Aorta (tissue), 5 donors: ENCODE measurements around the gene LRRC4. TPM values are rescaled to one million over a fixed set of nuclear protein-coding genes. Genes with fewer than 3 reads are reported as not detected.

Experiments
- ATAC-seq: fragments of 200-7000 bp; cut with Tn5 transposase; one replicate; pipeline ENCODE4 v1.9.1; 2022; ENCODE audit warnings: moderate library complexity; ENCODE audit not compliant: low FRiP score
- DNase-seq, 2 donors: peaks; one replicate each; pipeline ENCODE4 v3.0.0-alpha.2; 2020
- H3K27ac ChIP-seq, 2 donors: one replicate each; pipeline ENCODE4 v1.5.1; 2013; ENCODE audit warnings: low read length in 2 of 2, mild to moderate bottlenecking in 2 of 2, moderate library complexity in 2 of 2, control low read depth in 1 of 2, inconsistent platforms in 1 of 2, low read depth in 1 of 2
- H3K27me3 ChIP-seq, 2 donors: one replicate each; pipeline ENCODE4 v1.6.1; 2013; ENCODE audit warnings: control low read depth in 1 of 2, low read length in 1 of 2, mild to moderate bottlenecking in 1 of 2, moderate library complexity in 1 of 2; ENCODE audit not compliant: insufficient read depth in 2 of 2, control insufficient read depth in 1 of 2
- H3K36me3 ChIP-seq, 2 donors: one replicate each; pipeline ENCODE4 v1.6.1; 2013; ENCODE audit warnings: control low read depth in 1 of 2, low read length in 1 of 2, mild to moderate bottlenecking in 1 of 2; ENCODE audit not compliant: insufficient read depth in 2 of 2, control insufficient read depth in 1 of 2
- H3K4me1 ChIP-seq, 2 donors: one replicate each; pipeline ENCODE4 v1.6.1; 2013; ENCODE audit warnings: low read length in 2 of 2, control low read depth in 1 of 2, mild to moderate bottlenecking in 1 of 2, moderate library complexity in 1 of 2; ENCODE audit not compliant: insufficient read depth in 2 of 2, control insufficient read depth in 1 of 2
- H3K4me3 ChIP-seq, 2 donors: one replicate each; pipeline ENCODE4 v1.5.1; 2013; ENCODE audit warnings: low read length in 2 of 2, control low read depth in 1 of 2, mild to moderate bottlenecking in 1 of 2
- H3K9me3 ChIP-seq: one replicate; pipeline ENCODE4 v1.6.1; 2013; ENCODE audit warnings: mild to moderate bottlenecking, low read length; ENCODE audit not compliant: control insufficient read depth
- WGBS, 2 donors: extraction: QIAGEN DNeasy Blood & Tissue Kit; methylation state at CpG; one replicate each; pipeline ENCODE4 v1.1.7; 2013; 5-methylcytosine and 5-hydroxymethylcytosine counted together
- intact Hi-C, 2 donors: fragments of 100-400 bp; cut with DNase I; formaldehyde crosslinking; loops; one replicate each; pipeline versions ENCODE4 v1.14.2 to v1.15.0; 2022
- polyA plus RNA-seq, 2 donors: library from polyadenylated mRNA; stranded (reverse); fragments of 200-250 nt; gene quantifications; one replicate each; pipeline ENCODE4 v1.2.3, GENCODE V29; 2013
- total RNA-seq, 2 donors: library from RNA; stranded (reverse); fragmentation: NEBNext Ultra II Directional; extraction: Animal tissue kit (Norgen Biotek cat#: 25700); gene quantifications; one replicate each; pipeline ENCODE4 v1.2.1, GENCODE V29; 2021
- donor health status: healthy with polysubstance abuse.
- donor health status: Bipolar disorder and iron deficiency.
- donor health status: DM: no; HTN: no; CAD: no.
- donor health status: DM: no; HTN: no; CAD: no.
- donor health status: DM: yes; HTN: yes; CAD: no.

Gene LRRC4
- total and polyA plus RNA-seq, 4 donors = 0.13 to 11.2 (median 2.6) TPM

DNA sequence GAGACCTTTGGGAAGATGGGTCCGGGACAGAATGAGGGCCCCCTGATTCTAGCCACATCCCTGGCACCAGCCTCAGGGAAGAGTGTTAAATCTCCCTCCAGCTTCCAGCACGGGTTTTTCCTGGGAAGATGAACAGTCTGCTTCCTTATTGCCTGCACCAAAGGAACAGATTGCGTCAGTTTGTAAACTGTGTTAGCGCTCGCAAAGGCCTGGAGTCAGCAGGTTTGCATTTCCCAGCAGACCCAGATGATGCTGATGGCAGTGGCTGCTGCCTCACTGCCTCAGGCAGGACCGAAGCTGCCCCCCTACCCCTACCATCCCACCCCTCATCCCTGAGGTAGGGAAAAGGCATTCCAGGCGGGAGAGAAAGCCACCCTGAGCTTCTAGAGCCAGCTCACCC lies 34.6 kb upstream of the LRRC4 start:
- no peak overlapping the region for H3K4me3 ChIP-seq
- DNase-seq = no peak
- no peaks in the 10 kb centered on the region for H3K9me3 ChIP-seq
- intact Hi-C loops = no loop called here
- H3K27me3 ChIP-seq = no peaks in the 10 kb centered on the region
- H3K27ac ChIP-seq = no peak overlapping the region
- no peak for ATAC-seq
- no peaks in the 10 kb centered on the region for H3K4me1 ChIP-seq
- WGBS, 2 donors = 90% methylated on average over 7 of the region's 7 CpGs
- peaks cover 0 to 2% of the 10 kb centered on the region in 2 donors for H3K36me3 ChIP-seq

DNA sequence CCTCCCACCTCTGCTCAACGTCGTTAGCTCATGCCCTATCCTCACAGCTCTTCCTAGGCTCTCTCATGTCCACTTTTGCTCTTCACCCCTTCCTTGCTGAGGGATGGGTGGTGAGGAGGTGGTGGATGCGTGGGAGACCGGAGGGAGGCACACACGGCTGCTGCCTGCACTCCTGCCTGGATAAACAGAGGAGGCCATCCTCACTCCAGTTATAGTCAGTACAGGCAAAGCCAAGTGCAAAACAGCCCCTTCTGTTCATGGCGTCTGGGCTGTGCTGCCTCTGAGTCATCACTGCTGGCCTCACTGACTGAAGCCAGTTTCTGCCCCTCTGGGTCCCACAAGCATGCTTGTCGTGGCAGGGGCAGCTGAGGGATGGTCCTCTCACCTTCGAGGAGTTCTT lies 31.9 kb upstream of the LRRC4 start:
- peaks cover 0 to 2% of the 10 kb centered on the region in 2 donors for H3K36me3 ChIP-seq
- no peak overlapping the region for H3K27ac ChIP-seq
- H3K4me3 ChIP-seq = no peak overlapping the region
- no peaks in the 10 kb centered on the region for H3K4me1 ChIP-seq
- no peak for DNase-seq
- H3K27me3 ChIP-seq = no peaks in the 10 kb centered on the region
- H3K9me3 ChIP-seq = no peaks in the 10 kb centered on the region
- WGBS, 2 donors = 83 to 84% methylated on average over 8 of the region's 8 CpGs
- no peak for ATAC-seq
- intact Hi-C loops = no loop called here

DNA sequence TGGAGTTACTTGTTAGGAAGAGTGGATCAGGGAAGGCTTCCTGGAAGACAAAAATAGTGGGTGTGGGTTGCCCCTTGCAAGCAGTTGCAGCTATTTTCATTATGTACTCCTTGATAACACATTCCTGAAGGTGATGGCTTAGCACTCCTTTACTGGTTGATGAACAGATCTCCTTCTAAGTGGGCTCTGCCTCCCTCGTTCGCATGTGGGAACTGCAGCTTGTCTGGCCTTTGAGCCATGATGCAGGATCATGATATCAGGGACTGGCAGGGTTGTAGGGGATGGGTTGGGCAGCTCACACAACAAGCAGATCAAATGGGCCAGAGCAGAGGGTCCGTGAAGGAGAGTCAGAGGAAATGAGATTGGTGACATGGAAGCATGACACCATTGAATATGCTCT lies 28.8 kb upstream of the LRRC4 start:
- no peak for ATAC-seq
- WGBS, 2 donors = 81 to 86% methylated on average over 3 of the region's 3 CpGs

DNA sequence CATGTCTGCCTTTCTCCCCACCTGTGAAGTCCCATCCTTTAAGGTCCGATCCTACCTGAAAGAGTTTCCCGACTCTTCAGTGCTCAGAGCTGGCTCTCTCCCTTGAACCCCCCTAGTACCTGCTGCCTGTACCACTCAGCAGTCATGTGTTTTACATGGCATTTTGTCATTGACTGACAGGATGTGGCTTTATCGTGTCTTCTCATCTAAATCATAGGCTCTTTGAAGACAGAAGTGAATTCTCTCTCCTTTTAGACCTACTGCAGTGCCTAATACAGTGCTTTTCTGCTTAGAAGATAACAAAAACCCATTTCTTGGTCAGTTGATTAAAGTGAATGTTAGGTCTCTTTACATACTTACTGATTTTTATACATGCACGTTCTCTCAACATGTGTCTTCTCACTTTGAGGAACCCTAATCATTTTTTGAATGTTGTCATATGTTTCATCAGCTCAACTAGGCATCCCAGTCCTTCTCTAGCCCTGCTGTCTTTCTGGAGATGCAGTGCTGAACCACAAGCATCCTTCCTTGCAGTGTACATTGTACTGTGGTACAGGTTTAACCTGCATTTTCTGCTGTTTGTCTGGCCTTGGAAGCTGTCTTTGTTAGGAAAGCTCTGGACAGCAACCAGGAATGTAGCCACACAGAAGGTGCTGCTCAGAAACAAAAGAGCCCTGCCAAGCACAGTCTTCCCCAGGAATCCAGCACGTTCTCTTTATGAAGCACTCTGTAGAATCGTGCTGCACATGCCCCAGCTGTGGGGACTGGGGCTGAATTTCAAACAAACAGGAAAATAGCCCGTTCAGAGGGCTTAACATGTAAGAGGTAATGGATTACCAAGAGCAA lies 28.1 kb upstream of the LRRC4 start:
- 81 to 84% methylated on average over 7 of the region's 7 CpGs for WGBS, 2 donors
- H3K27ac ChIP-seq = no peak overlapping the region
- H3K36me3 ChIP-seq = no peaks in the 10 kb centered on the region
- DNase-seq (no peak), ATAC-seq (no peak)
- H3K4me1 ChIP-seq = no peaks in the 10 kb centered on the region
- no peak overlapping the region for H3K4me3 ChIP-seq
- intact Hi-C loops = no loop called here
- no peaks in the 10 kb centered on the region for H3K9me3 ChIP-seq
- no peaks in the 10 kb centered on the region for H3K27me3 ChIP-seq

More for the DNA sequence above, 28.8 kb upstream of the LRRC4 start:
- DNase-seq = no peak
- intact Hi-C loops = no loop called here
- H3K36me3 ChIP-seq = no peaks in the 10 kb centered on the region
- no peak overlapping the region for H3K4me3 ChIP-seq
- H3K9me3 ChIP-seq = no peaks in the 10 kb centered on the region
- no peaks in the 10 kb centered on the region for H3K4me1 ChIP-seq
- H3K27me3 ChIP-seq = no peaks in the 10 kb centered on the region
- no peak overlapping the region for H3K27ac ChIP-seq

DNA sequence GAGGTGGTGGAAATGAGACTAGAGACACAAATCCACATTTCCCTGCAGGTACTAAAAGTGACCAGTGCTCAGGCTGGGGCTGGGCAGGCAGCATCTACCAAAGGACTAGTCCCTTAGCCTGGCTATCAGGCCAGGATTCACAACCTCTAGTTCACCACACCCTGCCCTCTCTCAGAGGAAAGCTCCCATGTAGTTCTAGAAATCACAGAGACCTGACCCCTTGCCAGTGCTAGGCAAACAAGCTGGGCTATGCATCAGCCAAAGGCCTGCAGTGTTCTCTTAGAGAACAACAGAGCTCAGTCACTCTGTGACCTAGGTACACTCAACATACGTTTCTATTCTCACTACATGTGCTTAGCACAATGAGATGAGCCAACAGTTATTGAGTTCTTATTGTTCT lies 26.7 kb upstream of the LRRC4 start:
- no peaks in the 10 kb centered on the region for H3K4me1 ChIP-seq
- no peak for DNase-seq
- intact Hi-C loops = no loop called here
- no peaks in the 10 kb centered on the region for H3K27me3 ChIP-seq
- ATAC-seq = no peak
- H3K36me3 ChIP-seq = no peaks in the 10 kb centered on the region
- WGBS, 2 donors = 61 to 74% methylated on average over 1 of the region's 1 CpG
- no peak overlapping the region for H3K4me3 ChIP-seq
- H3K27ac ChIP-seq = no peak overlapping the region
- H3K9me3 ChIP-seq = no peaks in the 10 kb centered on the region

DNA sequence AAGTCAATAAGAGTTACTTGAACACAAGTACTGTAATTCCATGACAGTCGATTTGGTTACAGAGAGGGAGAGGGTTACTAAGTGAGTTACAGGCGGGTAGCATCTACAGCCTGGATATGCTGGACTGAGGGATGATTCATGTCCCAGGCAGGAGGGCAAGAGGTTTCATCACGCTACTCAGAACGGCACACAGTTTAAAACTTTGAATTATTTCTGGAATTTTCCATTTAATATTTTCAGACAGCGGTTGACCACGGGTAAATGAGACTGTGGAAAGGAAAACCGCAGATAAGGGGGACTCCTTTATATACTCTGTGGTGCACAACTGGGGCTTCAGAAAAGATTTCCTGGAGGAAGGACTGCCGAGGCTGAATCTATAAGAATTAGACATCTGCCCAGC lies 25.7 kb upstream of the LRRC4 start:
- WGBS, 2 donors = 68 to 77% methylated on average over 8 of the region's 8 CpGs
- Histone ChIP-seq H3K4me3 (no peak overlapping the region), H3K27me3 (no peaks in the 10 kb centered on the region), H3K4me1 (no peaks in the 10 kb centered on the region), H3K9me3 (no peaks in the 10 kb centered on the region), H3K27ac (no peak overlapping the region), H3K36me3 (no peaks in the 10 kb centered on the region)
- intact Hi-C loops = no loop called here
- no peak for ATAC-seq
- no peak for DNase-seq

DNA sequence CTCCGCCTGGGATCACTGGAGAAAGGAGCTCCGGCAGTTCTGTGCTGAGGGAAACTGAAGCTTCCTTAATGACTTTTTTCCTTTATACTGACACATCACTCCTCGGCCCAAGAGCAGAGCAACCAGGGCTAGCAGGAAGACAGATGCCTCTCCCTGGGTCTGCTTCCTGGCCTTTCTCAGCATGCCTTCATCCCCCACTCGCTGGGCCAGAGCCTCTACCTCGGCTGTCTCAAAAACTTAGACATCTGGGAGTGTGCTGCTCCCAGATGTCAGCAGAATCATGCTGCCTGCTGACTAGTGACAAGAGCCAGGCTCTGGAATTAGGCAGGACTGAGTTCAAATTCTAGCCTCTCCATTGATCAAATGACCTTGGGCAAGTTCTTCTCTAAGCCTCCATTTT lies 24.4 kb upstream of the LRRC4 start:
- DNase-seq = no peak
- Histone ChIP-seq H3K4me1 (no peaks in the 10 kb centered on the region), H3K9me3 (no peaks in the 10 kb centered on the region), H3K27ac (no peak overlapping the region), H3K27me3 (no peaks in the 10 kb centered on the region), H3K4me3 (no peak overlapping the region), H3K36me3 (no peaks in the 10 kb centered on the region)
- intact Hi-C loops = no loop called here
- ATAC-seq = no peak
- WGBS, 2 donors = 73 to 78% methylated on average over 5 of the region's 5 CpGs

DNA sequence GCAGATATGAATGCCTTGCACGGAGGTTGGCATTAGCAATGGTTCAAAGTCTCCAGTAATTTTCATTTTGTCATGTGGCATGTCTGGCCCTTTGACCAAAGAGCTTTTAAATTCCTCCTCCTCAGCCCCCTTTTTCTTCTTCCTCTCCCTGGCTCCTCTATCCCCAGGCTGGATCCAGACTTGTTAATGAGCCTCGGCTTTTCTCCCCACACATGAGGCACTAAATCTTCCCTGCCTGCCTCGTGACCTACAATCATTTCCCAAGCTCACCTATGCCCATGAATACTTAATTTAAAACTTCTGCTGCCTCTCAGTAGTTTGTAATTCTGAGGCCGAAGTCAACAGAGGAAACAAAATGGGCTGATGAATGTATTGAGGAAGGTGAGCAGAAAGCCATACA lies 23.3 kb upstream of the LRRC4 start:
- no peaks in the 10 kb centered on the region for H3K36me3 ChIP-seq
- no peaks in the 10 kb centered on the region for H3K9me3 ChIP-seq
- no peaks in the 10 kb centered on the region for H3K4me1 ChIP-seq
- no peak overlapping the region for H3K27ac ChIP-seq
- no peak overlapping the region for H3K4me3 ChIP-seq
- DNase-seq = no peak
- no peak for ATAC-seq
- H3K27me3 ChIP-seq = no peaks in the 10 kb centered on the region
- 89 to 93% methylated on average over 4 of the region's 4 CpGs for WGBS, 2 donors
- intact Hi-C loops = no loop called here

DNA sequence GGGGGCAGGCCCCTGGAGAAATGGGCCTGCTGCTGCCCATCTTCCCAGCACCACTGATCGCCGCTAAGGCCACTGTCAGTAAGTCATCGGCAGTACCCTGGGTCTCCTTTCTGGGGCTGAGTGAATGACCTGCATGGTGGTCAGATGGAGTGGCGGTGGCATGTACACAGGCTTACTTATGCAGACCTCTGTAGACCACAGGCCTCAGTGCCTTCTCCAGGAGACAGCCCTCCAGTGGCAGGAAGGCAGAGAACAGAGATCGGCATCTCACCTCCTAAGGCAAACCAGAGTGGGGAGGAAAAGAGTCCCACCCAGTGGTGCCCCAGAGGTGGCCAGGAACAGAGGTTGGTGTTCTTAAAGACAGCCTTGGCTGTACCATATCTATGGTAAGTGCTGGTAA lies 22.8 kb upstream of the LRRC4 start:
- Histone ChIP-seq H3K27me3 (no peaks in the 10 kb centered on the region), H3K27ac (no peak overlapping the region), H3K4me1 (no peaks in the 10 kb centered on the region), H3K36me3 (no peaks in the 10 kb centered on the region), H3K4me3 (no peak overlapping the region), H3K9me3 (no peaks in the 10 kb centered on the region)
- no peak for DNase-seq
- intact Hi-C loops = no loop called here
- no peak for ATAC-seq
- 93 to 97% methylated on average over 5 of the region's 5 CpGs for WGBS, 2 donors
